Endometrium (tissue), 2 donors: ENCODE data around the gene OR10AD1.

Experiments
- FAIRE-seq: peaks from 2 replicates; lab custom pipeline; 2012; peaks lifted over from hg19 to GRCh38; lab: Jason Lieb, UNC
- donor health status: control.
- donor health status: control.

OR10AD1 gene

GRCh38 chr12:48191096-48191495 lies 12.0 kb downstream of the OR10AD1 start:
- FAIRE-seq = no peak

- FAIRE-seq = peak; percentile 77
Measured at GRCh38 chr12:48189331-48190125, 13.6 kb downstream of the OR10AD1 start.

GRCh38 chr12:48187916-48188695 lies 15.0 kb downstream of the OR10AD1 start:
- FAIRE-seq = no peak

DNA sequence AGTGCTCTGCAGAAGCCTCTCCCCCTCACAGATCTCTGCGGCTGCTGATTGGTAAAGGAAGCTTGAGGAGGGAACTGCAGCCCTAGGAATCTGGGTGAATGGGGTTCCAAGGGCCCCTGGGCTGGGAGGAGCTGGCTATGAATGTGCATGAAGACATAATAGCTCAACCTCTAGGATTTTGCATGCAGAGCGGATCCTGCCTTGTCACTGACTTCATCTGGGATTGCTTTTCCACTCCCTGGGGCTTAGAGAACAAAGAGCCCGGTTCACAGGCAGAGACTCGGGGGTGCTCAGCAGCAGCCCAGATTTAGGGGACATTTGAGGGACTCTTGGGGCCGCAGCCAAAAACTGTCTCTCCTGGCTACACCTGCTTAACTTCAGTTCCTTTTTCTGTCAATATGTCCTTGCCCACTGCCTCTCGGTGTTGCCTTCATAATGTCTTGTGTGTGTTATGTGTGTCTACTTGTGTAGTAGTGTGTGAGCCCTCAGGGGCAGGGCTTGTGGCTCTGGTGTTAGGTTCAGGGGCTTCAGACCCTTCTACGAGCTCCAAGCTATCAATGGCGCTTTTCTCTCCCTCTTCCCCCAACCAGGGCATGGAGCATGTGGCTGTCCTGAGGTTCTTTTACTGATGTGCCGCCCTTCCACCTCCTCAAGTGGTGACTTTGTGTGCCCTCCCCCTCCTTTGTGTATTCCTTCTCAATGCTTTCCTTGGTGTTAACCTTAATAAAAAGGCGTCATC lies 17.7 kb downstream of the OR10AD1 start:
- no peak for FAIRE-seq

DNA sequence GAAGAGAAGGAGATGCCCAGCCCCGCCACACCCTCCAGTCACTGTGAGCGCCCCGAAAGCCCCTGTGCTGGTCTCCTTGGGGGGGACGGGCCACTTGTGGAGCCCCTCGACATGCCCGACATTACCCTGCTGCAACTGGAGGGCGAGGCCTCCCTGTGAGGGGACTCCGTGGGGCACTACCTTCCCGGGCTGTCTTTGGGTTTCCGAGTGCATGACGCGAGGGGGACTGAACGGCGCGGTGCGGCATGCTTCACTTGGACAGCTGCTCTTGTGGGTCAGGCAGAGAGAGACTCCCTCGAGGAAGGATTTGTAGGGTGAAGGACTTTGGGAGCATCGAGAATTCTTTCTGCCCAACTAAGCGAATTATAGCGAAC lies 18.6 kb downstream of the OR10AD1 start:
- no peak for FAIRE-seq

DNA sequence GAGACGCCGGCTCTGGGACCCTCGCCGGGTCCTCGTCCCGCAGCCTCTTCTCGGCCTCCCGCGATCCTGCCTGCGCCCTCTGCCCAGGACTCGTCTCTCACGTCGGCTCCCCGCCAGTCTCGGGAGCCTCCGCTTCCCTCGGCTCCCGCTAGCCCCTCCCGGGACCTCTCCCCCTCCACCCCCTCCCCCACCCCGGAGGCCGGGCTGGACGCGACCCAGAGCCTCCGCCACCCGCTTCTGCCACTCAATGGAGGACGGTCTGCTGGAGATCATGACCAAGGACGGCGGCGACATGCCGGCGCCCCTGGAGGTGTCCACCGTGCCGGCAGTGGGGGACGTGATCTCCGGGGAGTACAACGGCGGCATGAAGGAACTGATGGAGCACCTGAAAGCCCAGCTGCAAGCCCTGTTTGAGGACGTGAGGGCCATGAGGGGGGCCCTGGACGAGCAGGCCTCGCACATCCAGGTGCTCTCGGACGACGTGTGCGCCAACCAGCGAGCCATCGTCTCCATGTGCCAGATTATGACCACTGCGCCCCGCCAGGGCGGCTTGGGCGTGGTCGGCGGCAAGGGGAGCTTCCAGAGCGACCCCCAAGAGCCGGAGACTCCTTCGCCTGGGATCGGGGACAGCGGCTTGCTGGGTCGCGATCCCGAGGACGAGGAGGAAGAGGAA lies 19.1 kb downstream of the OR10AD1 start:
- FAIRE-seq = no peak

- no peak for FAIRE-seq
Measured at GRCh38 chr12:48183091-48183875, 19.8 kb downstream of the OR10AD1 start, which contains the start of gene CCDC184. Gene CCDC184 (plus strand): TSS chr12:48183644. CDS start chr12:48184123, 479 bp downstream.

- FAIRE-seq = no peak
Measured at GRCh38 chr12:48182631-48183030, 20.5 kb downstream of the OR10AD1 start.

- FAIRE-seq = no peak
Measured at GRCh38 chr12:48180857-48181495, 22.1 kb downstream of the OR10AD1 start.

DNA sequence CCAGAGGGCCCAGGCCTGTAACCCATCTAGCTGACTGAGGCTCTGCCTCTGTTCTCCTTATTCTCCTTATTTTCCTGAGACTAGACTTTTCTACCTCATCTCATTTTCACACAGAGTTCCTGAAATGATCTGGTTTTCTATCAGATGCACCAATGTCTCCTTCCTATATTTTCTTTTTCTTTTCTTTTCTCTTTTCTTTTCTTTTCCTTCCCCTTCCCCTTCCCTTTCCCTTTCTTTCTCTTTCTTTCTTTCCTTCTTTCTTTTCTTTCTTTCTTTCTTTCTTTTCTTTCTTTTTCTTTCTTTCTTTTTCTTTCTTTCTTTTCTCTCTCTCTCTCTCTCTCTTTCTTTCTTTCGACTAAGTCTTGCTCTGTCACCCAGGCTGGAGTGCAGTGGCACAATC lies 22.7 kb downstream of the OR10AD1 start:
- FAIRE-seq = no peak

DNA sequence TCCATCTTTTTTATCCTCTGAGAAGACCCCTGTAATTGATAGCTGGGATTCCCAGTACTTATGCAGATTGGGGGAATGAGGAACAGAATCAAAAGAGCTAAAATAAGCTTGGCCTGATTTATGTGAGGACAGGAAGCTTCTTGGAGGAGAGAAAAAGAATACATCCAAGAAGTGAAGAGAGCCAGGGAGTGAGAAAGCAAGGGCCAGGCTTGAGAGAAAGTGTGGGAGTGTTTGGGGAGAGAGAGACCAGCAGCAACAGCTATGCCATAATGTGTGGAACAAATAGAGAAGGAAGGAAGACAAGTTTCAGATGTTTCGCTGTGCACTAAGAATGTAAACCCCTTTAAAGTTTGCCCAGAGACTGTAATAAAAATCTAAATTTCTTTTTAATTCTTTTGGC lies 23.6 kb downstream of the OR10AD1 start:
- no peak for FAIRE-seq

- no peak for FAIRE-seq
Measured at GRCh38 chr12:48177982-48178381, 25.1 kb downstream of the OR10AD1 start.

DNA sequence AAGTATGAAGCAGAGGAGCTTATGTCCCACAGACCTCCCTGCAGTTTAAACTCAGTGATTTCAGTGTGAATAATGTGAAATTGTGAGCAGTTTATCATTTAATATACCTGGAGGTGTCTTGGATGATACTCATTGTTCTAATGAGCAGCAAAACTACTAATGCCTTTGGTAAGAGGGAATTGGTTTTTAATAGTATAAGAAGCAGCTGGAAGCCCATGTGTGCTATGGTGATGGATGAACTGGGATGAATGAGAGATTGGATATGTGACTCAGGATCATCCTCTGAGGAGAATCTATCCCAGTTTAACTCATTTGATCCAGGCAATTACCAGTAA lies 26.7 kb downstream of the OR10AD1 start:
- FAIRE-seq = no peak

DNA sequence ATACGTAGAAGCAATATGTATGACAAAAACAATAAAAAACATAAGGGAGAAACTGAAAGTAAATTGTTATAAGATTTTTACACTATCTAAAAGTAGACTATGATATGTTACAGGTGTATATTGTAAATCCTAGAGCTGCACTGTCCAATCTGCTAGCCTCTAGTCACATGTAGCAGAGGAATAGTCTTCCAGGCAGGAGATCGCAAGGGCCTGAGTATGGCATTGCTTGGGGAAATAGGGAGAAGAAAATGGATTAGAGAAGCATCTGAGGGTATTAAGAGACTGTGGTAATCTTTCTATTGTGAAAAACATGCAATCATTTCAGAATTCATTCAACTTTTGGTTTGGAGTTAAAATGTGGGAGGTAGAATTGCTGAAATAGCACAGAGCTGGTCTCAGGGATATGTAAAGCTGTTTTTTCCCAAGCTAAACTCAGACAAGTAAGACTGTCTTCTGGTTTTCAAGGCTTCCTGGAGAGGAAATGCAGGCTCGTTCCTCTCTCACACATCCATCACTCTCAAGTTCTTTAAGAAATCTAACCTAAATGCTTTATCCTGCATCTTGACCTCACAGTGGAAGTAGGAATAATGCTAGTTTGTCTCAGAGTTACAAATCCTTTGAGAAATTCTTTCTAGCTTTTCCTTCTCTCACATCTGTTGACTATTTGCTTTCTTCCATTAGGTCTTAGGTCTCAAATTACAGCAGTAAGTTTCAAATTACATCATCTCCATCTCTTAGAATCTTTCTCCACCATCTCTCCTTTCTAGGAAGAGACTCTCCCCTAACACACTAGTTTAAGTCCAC lies 27.3 kb downstream of the OR10AD1 start:
- no peak for FAIRE-seq

- no peak for FAIRE-seq
Measured at GRCh38 chr12:48169011-48169410, 34.1 kb downstream of the OR10AD1 start.

DNA sequence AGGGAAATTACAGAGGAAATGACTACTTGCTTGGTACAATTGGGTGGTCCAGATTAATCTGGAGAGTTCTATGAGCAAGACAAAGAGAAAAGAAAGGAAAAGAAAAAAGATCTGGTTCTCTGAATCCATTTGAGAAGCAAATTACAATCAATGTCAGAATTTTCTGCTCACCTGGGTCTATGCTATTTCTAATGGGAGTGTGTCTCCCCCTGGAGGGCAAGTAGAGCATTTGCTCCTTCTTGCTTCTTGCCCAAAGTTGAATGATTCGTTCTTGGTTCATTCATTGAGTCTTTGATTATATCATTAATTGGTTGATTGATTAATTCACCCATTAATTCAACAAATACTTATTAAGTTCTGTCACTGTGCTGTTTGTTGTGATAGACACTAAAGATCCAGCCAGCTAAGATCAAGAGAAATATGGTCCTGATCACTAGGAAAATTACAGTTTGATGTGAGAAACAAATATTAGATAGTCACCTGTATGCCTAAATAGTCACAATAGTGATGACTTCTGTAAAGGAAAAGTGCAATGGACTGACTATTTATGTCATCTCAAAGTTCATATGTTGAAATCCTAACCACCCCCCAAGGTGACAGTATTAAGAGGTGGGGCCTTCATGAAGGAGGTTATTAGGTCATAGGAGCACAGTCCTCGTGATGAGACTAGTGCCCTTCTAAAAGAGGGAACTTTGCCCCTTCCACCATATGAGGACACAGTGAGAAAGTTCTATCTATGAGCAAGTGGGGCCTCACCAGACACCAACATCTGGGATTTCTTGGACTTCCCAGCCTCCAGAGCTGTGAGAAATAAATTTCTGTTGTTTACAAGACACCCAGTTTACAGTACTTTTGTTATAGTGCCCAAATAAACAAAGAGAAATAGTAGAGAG lies 37.8 kb downstream of the OR10AD1 start:
- peak; percentile 73 for FAIRE-seq

DNA sequence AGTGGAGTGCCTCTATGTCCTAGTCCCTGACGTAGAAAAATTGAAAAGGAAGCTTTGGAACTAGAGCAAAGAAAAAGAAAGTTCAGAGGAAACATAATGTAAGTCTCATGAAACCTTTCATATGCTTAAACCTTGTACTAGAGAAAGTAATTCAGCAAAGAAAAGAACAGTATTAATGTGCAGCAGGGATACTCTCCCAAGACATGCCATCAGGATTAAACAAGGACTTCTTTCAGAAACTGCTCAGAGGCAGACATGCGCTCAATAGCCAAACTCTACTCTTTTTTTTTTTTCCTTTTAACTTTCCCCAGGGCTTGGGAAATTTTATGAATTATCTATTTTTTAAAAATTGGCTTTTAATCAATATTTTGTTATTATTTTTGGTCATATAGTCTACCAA lies 38.6 kb downstream of the OR10AD1 start:
- FAIRE-seq = no peak

DNA sequence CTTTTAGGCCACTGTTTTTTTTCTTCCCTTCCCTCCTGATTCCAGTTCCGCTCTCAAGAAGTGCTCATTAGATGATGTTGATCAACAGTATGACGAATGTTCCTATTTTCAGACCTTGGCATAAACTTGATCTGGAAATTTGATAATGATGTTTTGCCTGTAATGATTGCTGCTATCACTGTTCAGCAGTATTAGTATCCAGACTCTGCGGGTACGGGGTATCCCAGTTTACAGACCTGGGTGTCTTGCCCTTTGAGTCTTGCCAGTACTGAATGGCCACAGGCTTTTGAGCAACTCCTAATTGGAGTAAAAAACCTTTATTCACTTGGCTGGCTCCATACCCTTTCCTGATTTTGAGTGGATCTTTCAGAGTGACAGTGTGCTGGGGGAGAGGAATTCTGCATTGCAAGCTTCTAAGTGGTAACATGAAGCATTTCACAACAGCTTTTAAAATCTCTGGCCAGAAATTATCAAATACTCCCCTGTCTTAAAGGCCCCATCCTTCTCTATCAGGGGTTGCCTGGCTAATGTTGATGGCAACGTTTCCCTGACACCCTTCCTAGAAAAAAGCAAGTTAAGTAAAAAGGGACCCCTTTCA lies 39.8 kb downstream of the OR10AD1 start:
- FAIRE-seq = no peak

- FAIRE-seq = no peak
Measured at GRCh38 chr12:48160807-48161206, 42.3 kb downstream of the OR10AD1 start.
